GM12878 (cell line): Measurements from ENCODE around the gene PRICKLE3. TPM values are rescaled to one million over a fixed set of nuclear protein-coding genes. Genes with fewer than 3 reads are reported as not detected.

Experiments
- ATAC-seq: fragments of 200-7000 bp; cut with Tn5 transposase; 3 replicates; pipeline ENCODE4 v1.9.1; 2020; ENCODE audit warnings: mild to moderate bottlenecking, moderate library complexity
- BruUV-seq: library from RNA; stranded (reverse); fragments of 400-500 nt; replicated peaks from 2 replicates; lab custom pipeline; 2021; lab: Mats Ljungman, UMichigan
- CTCF ChIA-PET: fragments of 300-600 bp; sonication (Branson Sonifier 250); formaldehyde crosslinking; extraction: SDS; loops from one replicate; lab custom pipeline; 2021; ENCODE audit warnings: inconsistent platforms; lab: Yijun Ruan, JAX
- POLR2A ChIA-PET: fragments of 350-600 bp; formaldehyde crosslinking; extraction: SDS; loops from one replicate; lab custom pipeline; 2021; ENCODE audit warnings: inconsistent platforms; lab: Charles Lee
- RAD21 ChIA-PET: fragments of 300-600 bp; sonication (Branson Sonifier 250); formaldehyde crosslinking; loops from one replicate; lab custom pipeline; 2023; ENCODE audit warnings: antibody characterized with exemption; ENCODE audit not compliant: unreplicated experiment; lab: Charles Lee
- SMC1A ChIA-PET: fragments of 300-600 bp; sonication (Branson Sonifier 250); formaldehyde crosslinking; loops from one replicate; lab custom pipeline; 2023; ENCODE audit not compliant: unreplicated experiment, uncharacterized antibody; lab: Charles Lee
- DNase-seq: peaks from one replicate; pipeline ENCODE4 v3.0.0-alpha.2; 2011; ENCODE audit warnings: low read depth, low spot score
- FAIRE-seq: peaks from 3 replicates; lab custom pipeline; 2011; peaks lifted over from hg19 to GRCh38; lab: Jason Lieb, UNC
- H2AFZ ChIP-seq: 2 replicates; pipeline ENCODE4 v1.6.0; 2011; ENCODE audit warnings: low read depth, low read length, control low read depth; ENCODE audit not compliant: control insufficient read depth
- H3K27ac ChIP-seq: 2 replicates; pipeline ENCODE4 v1.5.1; 2011; ENCODE audit warnings: control low read depth; ENCODE audit not compliant: control insufficient read depth, insufficient read depth
- H3K27me3 ChIP-seq, 2 experiments: replicated peaks in 1 of 2; 2 replicates each; pipeline versions ENCODE4 v1.6.0 to v1.6.1; 2011; ENCODE audit warnings: low read length in 1 of 2; ENCODE audit not compliant: control insufficient read depth in 2 of 2, insufficient read depth in 2 of 2
- H3K36me3 ChIP-seq, 2 experiments: 2 replicates each; pipeline ENCODE4 v1.5.1; 2011; ENCODE audit warnings: low read length in 1 of 2; ENCODE audit not compliant: control insufficient read depth in 2 of 2, insufficient read depth in 2 of 2
- H3K4me1 ChIP-seq: 2 replicates; pipeline ENCODE4 v1.6.1; 2011; ENCODE audit warnings: mild to moderate bottlenecking, low read length, moderate library complexity, mixed read lengths; ENCODE audit not compliant: control insufficient read depth, insufficient read depth
- H3K4me2 ChIP-seq: 2 replicates; pipeline ENCODE4 v1.6.0; 2011; ENCODE audit warnings: control low read depth; ENCODE audit not compliant: control insufficient read depth, insufficient read depth
- H3K4me3 ChIP-seq: fragments of 200-600 bp; sonication (generic); 2 replicates; pipeline ENCODE4 v1.5.1; 2016
- H3K79me2 ChIP-seq: 2 replicates; pipeline ENCODE4 v1.6.0; 2011; ENCODE audit warnings: low read length; ENCODE audit not compliant: control insufficient read depth, insufficient read depth
- H3K9ac ChIP-seq: 2 replicates; pipeline ENCODE4 v1.8.0; 2011; ENCODE audit warnings: low read length, control low read depth, mixed read lengths; ENCODE audit not compliant: control insufficient read depth, insufficient read depth
- H3K9me3 ChIP-seq: replicated peaks from 3 replicates; pipeline ENCODE4 v1.5.1; 2011; ENCODE audit warnings: mild to moderate bottlenecking, low read length; ENCODE audit not compliant: control insufficient read depth, insufficient read depth
- H4K20me1 ChIP-seq: 2 replicates; pipeline ENCODE4 v1.6.0; 2011; ENCODE audit not compliant: control insufficient read depth, insufficient read depth
- CHD4 ChIP-seq: fragments of 200-600 bp; sonication (generic); IDR thresholded peaks from 2 replicates; pipeline ENCODE4 v1.6.1; 2016; ENCODE audit warnings: mild to moderate bottlenecking
- EZH2 ChIP-seq: IDR thresholded peaks from 2 replicates; pipeline ENCODE4 v1.6.1; 2012; ENCODE audit warnings: low read depth, mild to moderate bottlenecking, control low read depth, inconsistent platforms, low read length, borderline replicate concordance; ENCODE audit not compliant: control insufficient read depth
- FOXK2 ChIP-seq: fragments of 450-650 bp; IDR thresholded peaks from 2 replicates; pipeline ENCODE4 v1.6.1; 2017; ENCODE audit warnings: mild to moderate bottlenecking, moderate library complexity
- KDM1A ChIP-seq: fragments of 200-600 bp; sonication (generic); IDR thresholded peaks from 2 replicates; pipeline ENCODE4 v1.6.1; 2016; ENCODE audit warnings: borderline replicate concordance
- MTA2 ChIP-seq: fragments of 450-650 bp; IDR thresholded peaks from 2 replicates; pipeline ENCODE4 v1.6.1; 2016; ENCODE audit warnings: low read depth, mild to moderate bottlenecking, moderate library complexity
- MXI1 ChIP-seq: fragments of 150-350 bp; IDR thresholded peaks from 2 replicates; pipeline ENCODE4 v1.6.1; 2011; ENCODE audit warnings: low read depth, mild to moderate bottlenecking, inconsistent platforms, low read length, improper control_type of control experiment
- MYC ChIP-seq: IDR thresholded peaks from 2 replicates; pipeline ENCODE4 v1.6.1; 2011; ENCODE audit warnings: mild to moderate bottlenecking, low read length, moderate library complexity, inconsistent platforms; ENCODE audit not compliant: insufficient read depth, insufficient replicate concordance, insufficient read length, severe bottlenecking
- NR2C1 ChIP-seq: fragments of 450-650 bp; IDR thresholded peaks from 2 replicates; pipeline ENCODE4 v1.6.1; 2017; ENCODE audit warnings: antibody characterized with exemption, mild to moderate bottlenecking, moderate library complexity
- NR2C2 ChIP-seq: IDR thresholded peaks from 2 replicates; pipeline ENCODE4 v1.6.1; 2011; ENCODE audit warnings: borderline replicate concordance, low read depth; ENCODE audit not compliant: control insufficient read depth, insufficient read length
- NR2F1 ChIP-seq: fragments of 450-650 bp; conservative IDR thresholded peaks from 2 replicates; pipeline ENCODE4 v1.6.1; 2017; ENCODE audit warnings: mild to moderate bottlenecking
- POLR2AphosphoS5 ChIP-seq: IDR thresholded peaks from 2 replicates; pipeline ENCODE4 v1.6.1; 2011; ENCODE audit warnings: mild to moderate bottlenecking, low read length, inconsistent platforms
- SIN3A ChIP-seq: IDR thresholded peaks from 2 replicates; pipeline ENCODE4 v1.6.1; 2012; ENCODE audit warnings: low read depth, low read length, improper control_type of control experiment
- STAT1 ChIP-seq: fragments of 450-650 bp; conservative IDR thresholded peaks from 2 replicates; pipeline ENCODE4 v1.6.1; 2014; ENCODE audit warnings: antibody characterized with exemption, mild to moderate bottlenecking
- SUZ12 ChIP-seq: fragments of 200-600 bp; sonication (generic); IDR thresholded peaks from one replicate; pipeline ENCODE4 v1.6.1; 2018; ENCODE audit warnings: antibody characterized with exemption, mild to moderate bottlenecking; ENCODE audit not compliant: unreplicated experiment
- USF2 ChIP-seq: IDR thresholded peaks from 2 replicates; pipeline ENCODE4 v1.6.1; 2011; ENCODE audit warnings: low read depth, low read length, improper control_type of control experiment, borderline replicate concordance
- YBX1 ChIP-seq: fragments of 450-650 bp; IDR thresholded peaks from 2 replicates; pipeline ENCODE4 v1.6.1; 2016; ENCODE audit warnings: antibody characterized with exemption
- WGBS: methylation state at CpG from one replicate; pipeline ENCODE4 v1.1.6; 2016; ENCODE audit warnings: low lambda C conversion rate; ENCODE audit not compliant: insufficient replicate concordance, insufficient coverage; ENCODE audit errors: missing lambda C conversion rate; 5-methylcytosine and 5-hydroxymethylcytosine counted together
- in situ Hi-C: fragments of 300-500 bp; cut with MboI; formaldehyde crosslinking; loops from 9 replicates; pipeline ENCODE4 v1.14.3; 2018; ENCODE audit warnings: mixed read lengths
- intact Hi-C: fragments of 100-400 bp; cut with micrococcal nuclease; formaldehyde crosslinking; loops from one replicate; pipeline ENCODE4 v1.14.2; 2022; ENCODE audit not compliant: unreplicated experiment
- polyA plus RNA-seq, 11 experiments: library from polyadenylated mRNA; depleted of rRNA in 4 of 11; unstranded in 6 of 11; stranded (reverse) in 5 of 11; fragments of >200 nt; fragmentation: Nextera tagmentation in 4 of 11; fragmentation: Illumina TruSeq in 1 of 11; extraction: Ambion mirVana in 4 of 11; extraction: Trizol in 1 of 11; gene quantifications; 1 replicate in 1 of 11; 2 replicates in 10 of 11; pipeline versions ENCODE4 v1.2.1 to v1.2.3, GENCODE V29; 2011 to 2016; ENCODE audit warnings: inconsistent platforms in 2 of 11, missing spikeins in 2 of 11, low read depth in 1 of 11
- total RNA-seq, 4 experiments: library from RNA; depleted of rRNA in 3 of 4; stranded (reverse); fragments of >200 nt in 3 of 4; fragmentation: Illumina TruSeq in 1 of 4; extraction: Trizol in 1 of 4; gene quantifications; 2 replicates each; pipeline versions ENCODE4 v1.2.1 to v1.2.3, GENCODE V29; 2013 to 2021
- TF ChIP-seq, protein P1 (sequence below): IDR thresholded peaks from 2 replicates; pipeline ENCODE4 v1.6.1; 2011; ENCODE audit warnings: borderline replicate concordance, low read depth, mild to moderate bottlenecking, moderate library complexity, mixed read lengths, low read length; ENCODE audit not compliant: insufficient read depth; ENCODE audit errors: extremely low read length
- TF ChIP-seq, protein P2 (sequence below): fragments of 450-650 bp; IDR thresholded peaks from 2 replicates; pipeline ENCODE4 v1.6.1; 2017; ENCODE audit warnings: antibody characterized with exemption, mild to moderate bottlenecking, moderate library complexity

Gene PRICKLE3
- total and polyA plus RNA-seq, 10 of the 15 experiments (the other 5 are each of a cell fraction or from before 2014, with no cell fraction given) = 0.69 to 17.4 (median 7.6) TPM

DNA sequence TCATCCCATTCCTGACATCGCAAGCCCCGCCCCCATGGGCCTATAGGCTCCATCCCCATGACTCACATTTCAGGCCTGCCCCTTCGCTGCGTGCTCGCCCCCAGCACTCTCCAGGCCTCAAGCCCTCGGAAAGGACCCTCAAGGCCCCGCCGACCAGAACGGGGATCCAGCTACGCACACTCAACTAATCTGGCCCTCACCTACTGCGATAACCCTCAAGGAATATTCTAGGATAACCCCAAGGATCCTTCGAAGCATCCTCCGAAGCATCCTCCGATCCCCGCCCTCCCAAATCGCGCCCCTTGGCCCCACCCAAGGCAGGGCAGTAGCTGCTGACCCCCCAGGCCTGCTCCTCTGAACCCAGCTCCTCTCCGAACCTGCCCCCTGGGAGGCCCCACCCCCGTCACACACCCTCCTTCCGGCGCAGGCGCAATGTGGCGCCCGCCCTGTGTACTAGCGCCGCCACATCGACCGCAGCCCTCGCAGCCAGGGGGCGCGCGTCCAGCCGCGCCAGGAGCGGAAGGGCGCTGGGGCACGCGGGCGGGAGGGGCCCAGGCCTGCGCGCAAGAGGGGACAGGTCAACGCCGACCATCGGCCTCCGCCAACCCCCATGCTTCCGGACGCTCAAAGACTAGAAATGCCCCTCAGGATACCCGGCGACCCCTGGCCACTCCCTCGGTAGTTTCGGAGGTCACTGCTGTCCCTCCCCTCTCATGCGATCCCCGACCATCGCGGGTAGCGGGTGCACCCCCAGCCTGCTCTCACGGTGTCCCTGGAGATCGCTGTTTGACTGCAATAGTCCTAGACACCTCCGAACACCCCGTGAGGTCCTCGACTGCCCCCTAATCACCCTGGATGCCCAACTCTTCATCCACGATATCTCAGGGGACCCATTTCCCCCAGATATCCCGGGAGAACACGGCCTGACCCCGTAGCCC lies 30.0 kb downstream of the PRICKLE3 start:
- 28% methylated on average over 56 of the region's 65 CpGs for WGBS
- peak; percentile 95 for ATAC-seq
- peak overlapping the region; percentile 63 for H3K9ac ChIP-seq
- intact Hi-C loops (no loop called here), in situ Hi-C loops (no loop called here)
- H3K36me3 ChIP-seq = no peaks in the 10 kb centered on the region
- peak overlapping the region; percentile 43 for H3K27ac ChIP-seq
- RAD21 ChIA-PET = interaction anchor here (0.8 to 2.1 kb wide), 5 partner anchors 11 to 35 kb away, joined by 3 to 11 read pairs (median 6); partner anchors contain the start of gene PLP2
- H3K79me2 ChIP-seq = no peaks in the 10 kb centered on the region
- H4K20me1 ChIP-seq = no peaks in the 10 kb centered on the region
- H3K4me2 ChIP-seq = peak overlapping the region; percentile 67
- FAIRE-seq = no peak
- no peaks in the 10 kb centered on the region for H3K9me3 ChIP-seq
- no peaks in the 10 kb centered on the region for H3K27me3 ChIP-seq
- no peaks in the 10 kb centered on the region for H3K4me1 ChIP-seq
- peak overlapping the region; percentile 62 for H3K4me3 ChIP-seq
- SMC1A ChIA-PET = interaction anchor here (1.2 to 2.3 kb wide), 5 partner anchors 11 to 36 kb away, joined by 3 to 14 read pairs (median 5); no protein-coding TSS in a partner anchor
- BruUV-seq = no TSS peak
- CTCF ChIA-PET = interaction anchor here (0.6 to 3.1 kb wide), 12 partner anchors 9 to 113 kb away, joined by 3 to 33 read pairs (median 4); partner anchors contain the start of gene GPKOW
- no peak for DNase-seq
- POLR2A ChIA-PET = interaction anchor here (0.6 to 3.3 kb wide), 5 partner anchors 12 to 258 kb away, joined by 3 to 13 read pairs (median 4); partner anchors contain the start of genes PLP2, PQBP1 and TIMM17B
- H2AFZ ChIP-seq = peak overlapping the region; percentile 74
- no peak for TF ChIP-seq FOXK2
- TF ChIP-seq MYC = no peak
- no peak for TF ChIP-seq EZH2
- TF ChIP-seq SUZ12 = no peak
- TF ChIP-seq, protein P1, sequence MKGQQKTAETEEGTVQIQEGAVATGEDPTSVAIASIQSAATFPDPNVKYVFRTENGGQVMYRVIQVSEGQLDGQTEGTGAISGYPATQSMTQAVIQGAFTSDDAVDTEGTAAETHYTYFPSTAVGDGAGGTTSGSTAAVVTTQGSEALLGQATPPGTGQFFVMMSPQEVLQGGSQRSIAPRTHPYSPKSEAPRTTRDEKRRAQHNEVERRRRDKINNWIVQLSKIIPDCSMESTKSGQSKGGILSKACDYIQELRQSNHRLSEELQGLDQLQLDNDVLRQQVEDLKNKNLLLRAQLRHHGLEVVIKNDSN = no peak
- TF ChIP-seq MXI1 = no peak
- TF ChIP-seq NR2F1 = peak; percentile 74; the same call in 1 of the 2 replicates
- TF ChIP-seq, protein P2, sequence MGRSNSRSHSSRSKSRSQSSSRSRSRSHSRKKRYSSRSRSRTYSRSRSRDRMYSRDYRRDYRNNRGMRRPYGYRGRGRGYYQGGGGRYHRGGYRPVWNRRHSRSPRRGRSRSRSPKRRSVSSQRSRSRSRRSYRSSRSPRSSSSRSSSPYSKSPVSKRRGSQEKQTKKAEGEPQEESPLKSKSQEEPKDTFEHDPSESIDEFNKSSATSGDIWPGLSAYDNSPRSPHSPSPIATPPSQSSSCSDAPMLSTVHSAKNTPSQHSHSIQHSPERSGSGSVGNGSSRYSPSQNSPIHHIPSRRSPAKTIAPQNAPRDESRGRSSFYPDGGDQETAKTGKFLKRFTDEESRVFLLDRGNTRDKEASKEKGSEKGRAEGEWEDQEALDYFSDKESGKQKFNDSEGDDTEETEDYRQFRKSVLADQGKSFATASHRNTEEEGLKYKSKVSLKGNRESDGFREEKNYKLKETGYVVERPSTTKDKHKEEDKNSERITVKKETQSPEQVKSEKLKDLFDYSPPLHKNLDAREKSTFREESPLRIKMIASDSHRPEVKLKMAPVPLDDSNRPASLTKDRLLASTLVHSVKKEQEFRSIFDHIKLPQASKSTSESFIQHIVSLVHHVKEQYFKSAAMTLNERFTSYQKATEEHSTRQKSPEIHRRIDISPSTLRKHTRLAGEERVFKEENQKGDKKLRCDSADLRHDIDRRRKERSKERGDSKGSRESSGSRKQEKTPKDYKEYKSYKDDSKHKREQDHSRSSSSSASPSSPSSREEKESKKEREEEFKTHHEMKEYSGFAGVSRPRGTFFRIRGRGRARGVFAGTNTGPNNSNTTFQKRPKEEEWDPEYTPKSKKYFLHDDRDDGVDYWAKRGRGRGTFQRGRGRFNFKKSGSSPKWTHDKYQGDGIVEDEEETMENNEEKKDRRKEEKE = no peak
- 0 out of 2 replicates have a peak, but pooled peaks have one; percentile 32 for TF ChIP-seq NR2C1
- TF ChIP-seq CHD4 = no peak
- no peak for TF ChIP-seq STAT1
- TF ChIP-seq KDM1A = no peak
- no peak for TF ChIP-seq YBX1
- TF ChIP-seq MTA2 = 0 out of 2 replicates have a peak, but pooled peaks have one; percentile 11
- TF ChIP-seq USF2 = no peak
- no peak for TF ChIP-seq SIN3A
- no peak for TF ChIP-seq NR2C2
- TF ChIP-seq POLR2AphosphoS5 = peak; percentile 37; the same call in 1 of the 2 replicates
